Heart right ventricle (tissue), 16 donors: ENCODE data around the gene WNT7A. TPM values are rescaled to one million over a fixed set of nuclear protein-coding genes. Genes with fewer than 3 reads are reported as not detected.

ENCODE experiments used
- ATAC-seq, 8 donors: fragments of 200-7000 bp; cut with Tn5 transposase; one replicate each; pipeline ENCODE4 v1.9.1; 2020; ENCODE audit warnings: mild to moderate bottlenecking in 8 of 8, moderate library complexity in 8 of 8, moderate number of reproducible peaks in 1 of 8
- DNase-seq, 2 donors: peaks; one replicate each; pipeline ENCODE4 v3.0.0-alpha.2; 2020
- H3K27ac ChIP-seq, 10 donors: fragments of 200-600 bp; sonication (generic) in 2 of 10; one replicate each; pipeline versions ENCODE4 v1.5.0 to v1.8.0; 2020 to 2022; ENCODE audit warnings: mild to moderate bottlenecking in 3 of 10
- H3K27me3 ChIP-seq, 7 donors: fragments of 200-600 bp; one replicate each; pipeline ENCODE4 v1.8.0; 2021 to 2022; ENCODE audit warnings: mild to moderate bottlenecking in 2 of 7
- H3K36me3 ChIP-seq, 9 donors: fragments of 200-600 bp; sonication (generic) in 1 of 9; one replicate each; pipeline versions ENCODE4 v1.5.0 to v1.8.0; 2020 to 2022; ENCODE audit warnings: mild to moderate bottlenecking in 2 of 9
- H3K4me1 ChIP-seq, 9 donors: fragments of 200-600 bp; sonication (generic) in 1 of 9; one replicate each; pipeline versions ENCODE4 v1.5.0 to v1.8.0; 2020 to 2022; ENCODE audit warnings: mild to moderate bottlenecking in 4 of 9
- H3K4me3 ChIP-seq, 10 donors: fragments of 200-600 bp; sonication (generic) in 2 of 10; one replicate each; pipeline versions ENCODE4 v1.5.0 to v1.8.0; 2020 to 2022; ENCODE audit warnings: mild to moderate bottlenecking in 7 of 10, moderate library complexity in 2 of 10
- H3K9me3 ChIP-seq, 11 donors: fragments of 200-600 bp in 10 of 11; sonication (generic) in 2 of 11; one replicate each; pipeline versions ENCODE4 v1.5.0 to v1.8.0; 2013 to 2022; ENCODE audit warnings: mild to moderate bottlenecking in 2 of 11, control low read depth in 1 of 11, moderate library complexity in 1 of 11
- CTCF ChIP-seq, 9 donors: fragments of 200-600 bp; sonication (generic) in 2 of 9; IDR thresholded peaks; one replicate each; pipeline versions ENCODE4 v1.5.0 to v1.8.0; 2021 to 2022; ENCODE audit warnings: antibody characterized with exemption in 9 of 9, mild to moderate bottlenecking in 5 of 9, moderate library complexity in 1 of 9
- WGBS, 2 donors: extraction: QIAGEN DNeasy Blood & Tissue Kit; methylation state at CpG; one replicate each; pipeline ENCODE4 v1.1.7; 2013; ENCODE audit warnings: inconsistent platforms in 1 of 2; 5-methylcytosine and 5-hydroxymethylcytosine counted together
- intact Hi-C, 10 donors: fragments of 100-400 bp; cut with DNase I; formaldehyde crosslinking; loops; one replicate each; pipeline versions ENCODE4 v1.11.1 to v1.14.2; 2022
- polyA plus RNA-seq, 2 donors: library from polyadenylated mRNA; stranded (reverse); fragments of 200-250 nt; gene quantifications; one replicate each; pipeline ENCODE4 v1.2.3, GENCODE V29; 2013
- total RNA-seq, 10 donors: library from RNA; stranded (reverse); fragmentation: NEBNext Ultra II Directional in 3 of 10; extraction: Animal tissue kit (Norgen Biotek cat#: 25700) in 3 of 10; gene quantifications; one replicate each; pipeline versions ENCODE4 v1.2.1 to v1.2.4, GENCODE V29; 2021 to 2023
- donor health status: Arrhythmogenic right ventricular cardiomyopathy.
- donor health status: ischemic (EF 13 %, LVEDD 7.1; RV severe dilation, severe dysfunction).
- donor health status: healthy with polysubstance abuse.
- donor health status: DM: no; HTN: yes; CAD: no.
- donor health status: DM: no; HTN: no; CAD: no.
- donor health status: ischemic (EF 25% LVEDD 6.9; RV normal size, moderate dysfunction).
- donor health status: ischemic (EF 25% LVEDD 5.7; RV mildly dilated, moderate dysfunction).
- donor health status: healthy.
- donor health status: DM: yes; HTN: yes; CAD: no.
- donor health status: Ischemic cardiomyopathy.
- donor health status: ischemic (EF 35%, LVEDD 5.7; RV mildly dilated, moderate dysfunction).
- donor health status: nonischemic (EF 11% LVEDD 7.7; RV severe dilation, severe dysfunction).
- donor health status: DM: yes; HTN: yes; CAD: no.
- donor health status: PGD.
- donor health status: ischemic (EF 29% LVEDD 5.4; RV normal size, mild dysfunction).
- donor health status: nonischemic (EF 23%, LVEDD 6.1; RV moderate dilation, normal function).

The WNT7A gene
- total and polyA plus RNA-seq, 12 donors = not detected

GRCh38 chr3:13821126-13821525, 58.7 kb downstream of the WNT7A start:
- Histone ChIP-seq H3K36me3 (no peaks in the 10 kb centered on the region), H3K4me1 (no peaks in the 10 kb centered on the region), H3K9me3 (peaks cover 0 to 19% (median 4%) of the 10 kb centered on the region in 11 donors), H3K4me3 (no peak overlapping the region), H3K27me3 (peaks cover 0 to 6% (median 3%) of the 10 kb centered on the region in 7 donors), H3K27ac (no peak overlapping the region)
- DNase-seq (no peak), ATAC-seq (no peak)
- intact Hi-C loops = no loop called here
- 59 to 69% methylated on average over 3 of the region's 3 CpGs for WGBS, 2 donors
- no peak for TF ChIP-seq CTCF (IDR thresholded peaks at IDR 0.05)

GRCh38 chr3:13818919-13819318, 61.0 kb downstream of the WNT7A start:
- Histone ChIP-seq H3K36me3 (no peaks in the 10 kb centered on the region), H3K27me3 (peaks cover 0 to 6% (median 3%) of the 10 kb centered on the region in 7 donors), H3K27ac (no peak overlapping the region), H3K4me1 (no peaks in the 10 kb centered on the region), H3K9me3 (peaks cover 3 to 41% (median 26%) of the 10 kb centered on the region in 11 donors), H3K4me3 (no peak overlapping the region)
- ATAC-seq = no peak
- no peak for TF ChIP-seq CTCF (IDR thresholded peaks at IDR 0.05)
- 79 to 87% methylated on average over 30 of the region's 30 CpGs for WGBS, 2 donors
- DNase-seq = no peak
- intact Hi-C loops = no loop called here

DNA sequence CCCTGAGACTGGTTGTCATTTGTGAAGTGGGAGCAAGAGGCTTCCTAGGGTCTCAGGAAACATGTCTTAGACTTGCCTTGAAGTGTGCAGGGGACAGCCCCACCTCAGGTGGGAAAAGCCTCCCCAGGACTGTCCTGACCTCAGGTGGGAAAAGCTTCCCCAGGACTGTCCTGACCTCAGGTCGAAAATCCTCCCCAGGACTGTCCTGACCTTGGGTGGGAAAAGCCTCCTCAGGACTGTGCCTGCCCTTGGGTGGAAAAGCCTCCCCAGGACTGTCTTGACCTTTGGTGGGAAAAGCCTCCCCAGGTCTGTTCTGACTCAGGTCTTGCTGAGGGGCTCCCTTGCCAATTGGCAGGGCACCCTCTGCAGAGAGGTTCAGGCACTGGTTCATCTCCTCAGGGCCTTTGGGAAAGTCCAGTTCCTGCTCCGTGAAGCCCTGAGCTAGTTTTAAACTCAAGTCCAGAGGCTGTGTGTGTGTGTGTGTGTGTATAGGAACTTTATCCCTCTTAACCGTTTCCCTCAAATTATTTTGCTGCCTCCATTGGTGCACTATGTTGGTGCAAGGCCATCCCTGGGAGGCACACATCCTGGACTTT, 64.7 kb downstream of the WNT7A start:
- Histone ChIP-seq H3K4me1 (no peaks in the 10 kb centered on the region), H3K4me3 (no peak overlapping the region), H3K27ac (no peak overlapping the region), H3K9me3 (peaks cover 3 to 52% (median 31%) of the 10 kb centered on the region in 11 donors), H3K36me3 (no peaks in the 10 kb centered on the region), H3K27me3 (peaks cover 0 to 4% (median 0%) of the 10 kb centered on the region in 7 donors)
- no peak for ATAC-seq
- intact Hi-C loops = no loop called here
- 92 to 96% methylated on average over 3 of the region's 3 CpGs for WGBS, 2 donors
- DNase-seq = no peak
- no peak for TF ChIP-seq CTCF (IDR thresholded peaks at IDR 0.05)

- Histone ChIP-seq H3K27me3 (peaks cover 0 to 7% (median 0%) of the 10 kb centered on the region in 7 donors), H3K27ac (no peak overlapping the region), H3K4me3 (no peak overlapping the region), H3K4me1 (no peaks in the 10 kb centered on the region), H3K9me3 (peaks cover 3 to 49% (median 31%) of the 10 kb centered on the region in 11 donors), H3K36me3 (no peaks in the 10 kb centered on the region)
- ATAC-seq = no peak
- intact Hi-C loops = no loop called here
- no peak for DNase-seq
- no peak for TF ChIP-seq CTCF (IDR thresholded peaks at IDR 0.05)
- WGBS, 2 donors = 56 to 64% methylated on average over 11 of the region's 11 CpGs
These were observed 67.8 kb downstream of the WNT7A start for GRCh38 chr3:13812034-13812471.
